Stimulated activated CD4-positive, alpha-beta T cell treated with anti-CD3 and anti-CD28 coated beads, Interleukin-12 subunit alpha, Interleukin-12 subunit beta, amount 100 ng/mL, for 4 hours (primary cell): ENCODE results near the gene F9.
"Not testable (repeated sequence)": the region's sequence is repeated elsewhere in the genome, so short reads cannot be mapped to it uniquely, and the experiment has no call there.

Experiments
- DNase-seq: peaks from one replicate; pipeline ENCODE4 v3.0.0-alpha.2; 2020

F9 gene

DNA sequence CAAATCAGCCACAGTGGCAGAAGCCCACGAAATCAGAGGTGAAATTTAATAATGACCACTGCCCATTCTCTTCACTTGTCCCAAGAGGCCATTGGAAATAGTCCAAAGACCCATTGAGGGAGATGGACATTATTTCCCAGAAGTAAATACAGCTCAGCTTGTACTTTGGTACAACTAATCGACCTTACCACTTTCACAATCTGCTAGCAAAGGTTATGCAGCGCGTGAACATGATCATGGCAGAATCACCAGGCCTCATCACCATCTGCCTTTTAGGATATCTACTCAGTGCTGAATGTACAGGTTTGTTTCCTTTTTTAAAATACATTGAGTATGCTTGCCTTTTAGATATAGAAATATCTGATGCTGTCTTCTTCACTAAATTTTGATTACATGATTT is at the start of gene F9:
Gene F9, plus strand, starts transcription at position 190 of the 400 bp plus-strand sequence. Its CDS starts 26 bp downstream, at position 216.
- DNase-seq: no peak

DNA sequence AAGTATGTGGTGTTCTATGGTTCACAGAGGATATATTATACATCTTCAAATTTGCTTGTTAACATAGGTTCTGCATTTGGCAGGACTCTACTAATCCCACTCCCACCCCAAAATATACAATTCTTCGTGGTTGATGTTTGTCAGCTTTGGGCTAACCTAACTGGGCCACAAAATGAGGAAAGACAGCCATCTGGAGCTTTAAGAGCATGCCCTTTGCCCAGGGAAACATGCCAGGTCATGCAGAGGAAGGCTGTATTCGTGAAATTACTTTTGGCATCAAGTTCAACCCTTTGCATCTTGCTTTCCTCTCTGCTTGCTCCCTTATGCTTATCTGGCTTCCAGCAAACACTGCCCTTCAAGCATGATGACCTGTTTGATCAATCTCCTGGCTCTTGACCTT is 46.8 kb upstream of the F9 start:
- DNase-seq: no peak

DNA sequence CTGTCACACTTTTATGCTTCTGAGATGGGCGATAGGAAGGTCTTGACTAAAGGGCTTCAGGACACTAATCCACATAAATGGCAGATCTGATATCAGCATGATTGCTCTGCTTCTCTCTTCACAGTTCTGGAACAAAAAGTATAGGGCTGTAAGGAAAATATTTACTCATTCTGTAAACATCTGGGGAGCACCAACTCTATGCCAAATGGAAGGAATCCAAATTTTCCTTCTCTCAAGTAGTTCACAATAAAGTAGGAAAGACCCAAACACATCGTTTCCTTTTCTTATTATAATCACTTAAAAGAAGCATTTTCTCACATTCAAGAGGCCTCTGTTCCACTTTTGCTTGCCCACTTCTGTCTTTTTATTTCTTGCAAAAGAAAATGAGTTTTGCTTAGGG is 45.9 kb upstream of the F9 start:
- DNase-seq: no peak

DNA sequence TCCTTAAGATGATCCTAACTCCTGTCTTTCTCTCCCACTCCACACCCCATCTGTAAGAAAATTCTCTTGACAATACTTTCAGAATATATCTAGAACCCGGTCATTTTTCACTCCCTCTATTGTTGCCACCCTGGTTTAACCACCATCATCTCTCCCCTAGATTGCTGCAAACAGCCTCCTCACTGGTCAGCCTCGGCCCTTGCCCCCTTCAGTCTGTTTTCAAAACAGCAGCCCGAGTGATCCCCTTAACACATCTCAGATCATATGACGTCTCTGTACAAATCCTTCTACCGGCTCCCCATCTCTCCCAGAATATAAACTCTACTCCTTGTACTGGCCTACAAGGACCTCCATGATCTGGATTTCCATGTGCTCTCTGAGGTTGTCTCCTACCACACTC is 35.2 kb upstream of the F9 start:
- no peak for DNase-seq

DNA sequence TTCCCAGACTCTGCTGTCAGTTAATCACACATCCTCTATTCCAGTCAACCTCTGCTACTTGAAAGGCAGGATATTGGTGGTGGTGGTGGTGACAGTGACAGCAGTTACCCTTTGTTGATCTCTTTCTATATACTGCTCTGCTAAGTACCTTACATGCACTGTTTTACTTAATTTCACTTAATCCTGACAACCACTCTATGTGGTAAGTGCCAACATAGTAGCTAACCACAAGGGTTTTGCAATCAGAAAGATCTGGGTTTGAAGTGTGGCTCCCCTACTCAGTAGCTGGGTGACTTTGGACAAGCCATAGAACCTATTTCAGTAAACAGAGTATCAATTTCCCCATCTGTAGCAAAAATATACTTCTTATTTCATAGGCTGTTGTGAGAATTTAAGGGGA is 24.2 kb upstream of the F9 start:
- DNase-seq: no peak

DNA sequence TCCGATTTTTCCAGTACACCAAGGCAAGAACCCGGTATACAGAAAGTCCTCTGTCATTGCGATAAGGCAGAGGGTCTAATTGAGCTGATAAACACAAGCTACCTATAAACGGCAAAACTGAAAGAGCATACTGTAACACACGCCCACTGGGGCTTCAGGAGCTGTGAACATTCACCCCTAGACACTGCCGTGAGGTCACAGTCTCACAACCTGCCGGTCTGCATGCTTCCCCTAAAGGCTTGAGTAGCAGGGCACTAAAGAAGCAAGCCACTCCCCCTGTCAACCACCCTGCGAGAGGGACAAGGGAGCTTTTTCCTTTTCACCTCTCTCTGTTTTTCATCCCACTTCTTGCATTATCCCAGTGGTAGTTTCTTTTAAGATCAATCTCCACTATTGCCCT is 22.4 kb upstream of the F9 start:
- DNase-seq: no peak

DNA sequence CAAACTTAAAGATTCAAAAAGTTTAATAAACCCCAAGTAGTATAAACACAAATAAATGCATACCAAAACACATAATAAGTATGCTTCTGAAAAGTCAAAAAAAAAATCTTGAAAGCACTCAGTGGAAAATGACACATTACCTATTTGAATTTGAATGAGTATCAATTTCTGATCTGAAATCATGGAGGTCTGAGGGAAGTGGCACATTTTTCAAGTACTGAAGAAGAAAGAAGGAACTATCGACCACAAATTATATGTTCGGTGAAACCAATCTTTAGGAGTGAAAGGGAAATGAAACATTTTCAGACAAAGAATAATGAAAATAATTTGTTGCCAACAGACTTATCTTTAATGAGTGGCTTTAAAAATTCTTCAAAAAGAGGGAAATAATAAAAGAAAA is 12.1 kb upstream of the F9 start:
- DNase-seq: no peak

DNA sequence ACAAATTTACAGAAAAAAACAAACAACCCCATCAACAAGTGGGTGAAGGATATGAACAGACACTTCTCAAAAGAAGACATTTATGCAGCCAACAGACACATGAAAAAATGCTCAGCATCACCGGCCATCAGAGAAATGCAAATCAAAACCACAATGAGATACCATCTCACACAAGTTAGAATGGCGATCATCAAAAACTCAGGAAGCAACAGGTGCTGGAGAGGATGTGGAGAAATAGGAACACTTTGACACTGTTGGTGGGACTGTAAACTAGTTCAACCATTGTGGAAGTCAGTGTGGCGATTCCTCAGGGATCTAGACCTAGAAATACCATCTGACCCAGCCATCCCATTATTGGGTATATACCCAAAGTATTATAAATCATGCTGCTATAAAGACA is 1.7 kb upstream of the F9 start:
- DNase-seq: not testable (repeated sequence)

DNA sequence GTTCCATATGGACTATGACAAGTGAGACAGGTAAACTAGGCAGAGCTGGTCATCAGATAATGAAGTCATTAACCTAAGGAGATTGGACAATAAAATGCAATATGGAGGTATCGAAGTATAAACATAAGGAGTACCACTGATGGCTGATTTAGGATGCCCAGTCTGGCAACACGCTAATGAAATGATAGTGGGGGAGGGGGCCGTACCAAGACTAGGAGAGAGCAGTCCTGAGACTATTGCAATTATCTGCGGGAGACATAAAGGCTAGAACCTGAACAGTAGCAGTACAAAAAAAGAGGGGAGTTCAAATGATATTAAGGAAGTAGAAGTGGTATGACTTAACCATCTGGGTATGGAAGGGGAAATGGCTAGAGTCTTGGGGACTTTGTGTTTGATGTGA is 2.3 kb downstream of the F9 start:
- DNase-seq: no peak

DNA sequence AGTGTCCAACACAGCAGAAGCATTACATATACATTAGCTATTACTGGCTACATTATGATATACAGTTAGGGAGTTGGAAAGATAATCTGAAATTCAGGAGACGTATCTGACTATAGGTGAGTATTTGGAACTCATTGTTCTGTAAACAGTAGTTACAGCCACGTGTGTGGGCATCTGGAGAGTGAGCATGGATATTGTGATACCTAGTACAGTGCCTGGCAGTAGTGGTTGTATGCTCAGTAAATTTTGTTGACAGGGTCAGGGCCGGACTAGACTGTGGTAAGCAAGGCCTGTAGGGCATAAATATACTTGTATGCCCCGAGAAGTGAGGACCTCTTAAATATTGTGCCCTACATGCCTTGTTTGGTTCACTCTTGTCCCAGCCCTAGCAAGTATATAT is 2.9 kb downstream of the F9 start:
- no peak for DNase-seq

DNA sequence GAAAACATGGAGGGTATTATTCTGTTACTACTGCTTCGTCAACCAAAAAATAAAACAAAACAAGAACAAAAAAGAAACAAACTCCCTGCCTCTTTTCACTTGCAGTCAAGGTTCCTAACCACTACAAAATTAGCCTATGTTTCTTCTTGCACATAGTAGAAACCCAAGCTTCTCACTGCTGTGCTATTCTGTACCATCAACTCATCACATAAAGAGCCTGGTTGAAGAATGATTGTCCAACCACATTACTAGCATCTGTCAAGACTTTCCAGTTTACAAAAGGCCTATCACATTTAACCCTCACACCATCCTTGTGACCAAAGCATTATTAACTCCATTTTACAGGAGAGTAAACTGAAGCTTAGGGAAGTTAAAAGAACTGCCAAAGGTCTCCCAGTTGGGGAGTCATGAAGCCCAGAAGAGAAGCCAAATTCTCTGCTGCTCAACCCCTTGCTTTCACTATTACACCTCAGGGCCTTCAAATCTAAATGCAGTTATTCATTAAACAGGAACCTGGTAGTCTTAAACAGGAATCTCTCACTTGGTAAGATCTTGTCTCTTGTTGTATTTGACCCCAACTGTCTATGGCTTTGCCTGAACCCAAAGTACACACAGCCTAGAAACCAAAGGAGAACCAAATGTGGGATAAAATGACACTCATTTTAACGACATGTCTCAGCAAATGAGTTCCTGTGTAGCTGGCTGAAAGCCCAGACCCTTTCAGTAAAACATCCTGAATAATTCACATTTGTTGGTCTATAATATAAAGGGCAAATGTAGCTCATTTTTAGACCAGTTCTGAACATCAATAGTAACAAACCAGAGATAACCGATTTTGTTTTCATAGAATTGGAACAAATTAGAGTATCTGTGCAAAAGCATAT is 8.6 kb downstream of the F9 start:
- no peak for DNase-seq

DNA sequence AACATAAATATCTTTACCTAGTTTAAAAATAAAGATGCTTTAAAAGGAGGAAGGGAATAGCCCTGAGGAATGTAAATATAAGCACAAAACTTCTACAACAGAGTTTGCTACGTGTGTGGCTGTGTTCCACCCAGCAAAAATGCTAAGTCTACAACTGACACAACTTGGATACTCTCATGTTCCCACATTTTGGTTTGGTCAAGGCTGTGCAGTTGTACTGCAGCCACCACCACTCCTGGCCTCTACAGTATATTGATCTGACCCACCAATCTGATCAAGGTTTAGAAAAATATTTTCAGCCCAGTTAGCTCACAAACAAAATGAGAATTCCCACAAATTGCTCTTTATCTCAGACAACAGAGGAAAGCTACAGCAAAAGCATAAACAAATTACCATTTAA is 12.1 kb downstream of the F9 start:
- DNase-seq: no peak

DNA sequence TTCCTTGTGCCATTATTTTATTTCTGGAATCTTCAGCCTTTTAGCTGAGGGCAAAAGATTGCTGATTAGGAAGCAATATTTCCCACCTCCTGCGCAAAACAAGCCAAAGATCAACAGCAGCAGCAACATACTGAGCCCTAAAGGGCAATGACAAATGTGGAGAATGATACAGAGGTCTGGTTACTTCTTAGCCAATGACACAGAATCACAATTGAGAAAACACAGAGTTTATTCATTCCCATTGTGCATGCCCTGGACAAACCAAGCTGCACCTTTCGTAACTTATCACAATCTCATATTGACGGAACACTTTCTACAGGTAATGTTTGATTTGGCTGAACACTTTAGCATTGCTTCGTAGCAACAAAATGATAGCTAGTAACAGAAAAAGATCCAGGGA is 13.4 kb downstream of the F9 start:
- no peak for DNase-seq

DNA sequence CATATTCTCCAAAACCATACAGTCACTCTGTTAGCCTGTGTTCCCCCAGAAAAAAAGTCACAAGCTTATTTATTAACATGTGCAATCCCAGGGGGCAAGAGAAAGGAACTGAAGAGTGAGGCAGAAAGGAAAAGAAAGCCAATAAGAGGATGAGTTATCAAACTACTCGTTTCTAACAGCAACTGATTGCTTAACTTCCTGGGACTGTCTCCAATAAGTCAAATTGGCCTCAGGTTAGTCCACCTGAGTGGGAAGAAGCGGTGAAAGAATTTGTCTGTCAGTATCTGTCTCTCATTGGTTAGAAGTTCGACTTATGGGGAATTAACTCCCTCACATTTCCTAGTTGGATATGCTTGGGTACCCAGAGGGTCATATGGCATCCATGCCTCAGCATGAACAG is 14.1 kb downstream of the F9 start:
- no peak for DNase-seq

DNA sequence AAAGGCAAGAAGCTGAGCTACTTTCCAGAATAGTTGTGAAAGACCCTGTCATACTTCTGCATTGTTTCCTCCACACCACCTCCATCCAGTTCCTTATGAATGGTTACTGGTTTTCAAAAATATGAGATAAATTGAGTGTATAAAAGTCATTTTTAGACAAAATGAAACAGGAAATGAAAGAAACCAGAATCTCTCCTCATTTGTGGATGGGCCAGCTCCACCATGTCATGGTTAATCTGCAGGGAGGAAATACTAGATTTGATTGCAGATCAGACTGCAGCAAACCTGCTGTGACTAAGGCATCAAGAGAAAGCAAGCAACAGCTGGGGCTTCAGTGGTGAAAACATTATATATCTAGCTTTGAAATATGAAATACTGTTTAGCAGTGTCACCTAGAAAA is 23.8 kb downstream of the F9 start:
- no peak for DNase-seq

DNA sequence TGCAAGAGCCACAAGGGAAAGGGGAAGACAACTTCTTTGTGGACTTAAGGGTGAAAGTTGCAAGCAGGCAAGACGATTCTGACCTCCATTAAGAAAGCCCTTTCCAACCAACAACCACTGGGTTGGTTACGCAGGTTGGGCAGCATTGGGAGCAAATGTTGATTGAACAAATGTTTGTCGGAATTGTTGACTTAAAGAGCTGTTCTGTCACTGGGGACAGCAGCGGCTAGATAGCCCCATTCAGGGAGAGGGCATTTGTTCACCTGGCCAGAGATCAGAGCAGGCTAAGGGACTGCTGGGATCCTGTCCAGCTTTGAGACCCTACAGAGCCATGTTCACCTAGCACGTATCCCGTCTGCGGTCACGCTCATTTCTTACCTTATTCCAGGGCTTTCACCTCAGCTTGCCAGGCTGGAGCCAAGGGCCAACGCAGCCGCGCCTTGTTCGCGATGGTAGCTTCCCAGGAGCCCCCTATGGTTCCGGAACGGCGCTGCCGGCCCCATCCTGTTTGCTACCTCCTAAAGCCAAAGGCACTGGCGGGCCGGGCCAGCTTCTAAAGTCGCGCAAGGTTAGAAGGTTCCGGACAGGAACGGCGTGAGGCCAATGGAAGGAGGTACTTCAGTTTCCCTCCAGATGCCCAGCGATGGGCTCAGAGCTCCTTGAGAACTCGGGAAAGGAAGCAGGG is 24.6 kb downstream of the F9 start:
- DNase-seq: no peak

DNA sequence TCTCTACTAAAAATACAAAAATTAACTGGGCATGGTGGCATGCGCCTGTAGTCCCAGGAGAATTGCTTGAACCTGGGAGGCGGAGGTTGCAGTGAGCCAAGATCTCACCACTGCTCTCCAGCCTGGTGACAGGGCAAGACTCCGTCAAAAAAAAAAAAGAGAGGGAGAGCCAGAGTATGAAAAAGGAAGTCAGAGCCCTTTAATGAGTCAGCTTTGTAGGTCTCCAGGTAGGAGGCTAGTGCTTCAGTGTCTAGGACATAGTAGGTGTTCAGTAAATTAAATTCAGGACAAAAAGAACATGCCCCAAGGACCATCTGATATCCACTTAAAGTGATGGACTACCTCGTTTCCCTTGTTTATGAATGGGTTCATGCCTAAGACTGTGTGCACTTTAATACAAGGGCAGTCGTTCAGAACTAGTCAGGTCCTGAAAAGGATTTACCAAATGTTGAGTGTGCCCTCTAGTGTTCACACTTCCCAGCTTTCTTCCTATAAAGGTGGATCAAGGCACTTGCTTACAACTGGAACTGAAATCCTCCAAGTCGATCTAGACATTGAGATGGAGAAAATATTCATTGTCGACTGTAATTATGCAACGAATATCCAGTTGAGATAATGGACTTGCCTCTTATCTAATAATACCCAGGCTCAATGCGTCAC is 29.0 kb downstream of the F9 start:
- DNase-seq: no peak

DNA sequence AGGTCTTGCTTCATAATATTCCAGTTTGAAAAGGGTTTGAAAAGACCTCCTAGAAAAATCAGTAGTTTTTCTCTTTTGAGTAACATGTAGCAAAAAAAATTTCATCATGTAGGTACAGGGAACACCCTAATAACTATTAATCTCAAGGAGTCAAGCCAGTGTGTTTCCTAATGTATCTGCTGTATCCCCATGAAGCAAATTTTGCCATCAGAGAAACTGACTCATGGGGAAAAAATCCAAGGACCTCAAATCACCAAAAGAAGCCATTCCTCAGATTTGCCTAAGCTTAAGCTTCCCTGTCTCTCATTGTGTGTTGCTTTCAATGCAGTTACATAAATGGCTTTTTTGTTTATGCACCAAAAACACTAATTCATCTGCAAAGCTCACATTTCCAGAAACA is 29.7 kb downstream of the F9 start:
- DNase-seq: no peak

DNA sequence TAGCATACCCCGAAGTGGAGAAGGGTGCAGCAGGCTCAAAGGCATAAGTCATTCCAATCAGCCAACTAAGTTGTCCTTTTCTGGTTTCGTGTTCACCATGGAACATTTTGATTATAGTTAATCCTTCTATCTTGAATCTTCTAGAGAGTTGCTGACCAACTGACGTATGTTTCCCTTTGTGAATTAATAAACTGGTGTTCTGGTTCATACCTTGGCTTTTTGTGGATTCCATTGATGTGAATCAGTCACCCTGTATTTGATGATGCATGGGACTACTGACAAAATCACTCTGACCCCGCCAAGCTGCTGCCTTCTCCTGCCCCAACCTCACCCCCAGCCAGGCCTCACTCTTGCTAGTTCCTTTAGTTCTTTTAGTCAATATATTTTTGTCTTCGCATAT is 32.7 kb downstream of the F9 start:
- no peak for DNase-seq

DNA sequence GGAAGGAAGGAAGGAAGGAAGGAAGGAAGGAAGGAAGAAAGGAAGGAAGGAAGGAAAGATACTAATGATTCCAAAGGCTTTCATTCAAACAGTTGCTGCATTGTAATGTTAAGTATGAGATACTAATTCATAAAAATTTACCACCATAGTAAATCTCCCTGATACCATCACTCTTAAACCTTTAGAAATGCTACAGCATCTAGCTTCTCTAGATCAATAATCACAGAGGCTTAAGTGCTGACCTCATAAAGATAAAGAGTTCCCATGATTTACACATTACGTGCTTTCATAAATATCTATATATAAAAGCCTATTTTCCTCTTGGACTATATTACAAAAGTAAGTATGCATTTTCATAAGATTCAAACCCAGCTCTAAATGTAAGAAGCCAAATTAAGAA is 36.4 kb downstream of the F9 start:
- DNase-seq: no peak

DNA sequence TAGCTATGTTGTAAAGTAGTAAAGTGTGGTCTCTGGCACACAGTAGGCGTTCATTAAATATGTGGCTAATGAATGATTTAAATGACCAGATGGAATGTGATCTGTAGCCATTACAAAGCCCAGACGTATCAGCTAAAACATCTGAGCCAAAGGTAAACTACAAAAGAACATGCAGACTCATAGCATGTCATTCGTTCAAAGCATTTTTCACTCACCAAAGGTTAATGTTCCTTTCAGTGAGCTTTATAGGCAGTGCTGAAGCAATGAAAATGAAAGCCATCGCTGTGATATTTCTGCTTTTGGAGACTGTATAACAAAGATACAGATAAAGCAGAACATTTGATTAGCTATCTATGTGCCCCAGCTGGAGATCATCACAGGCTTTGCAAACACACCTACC is 50.5 kb downstream of the F9 start:
- no peak for DNase-seq

DNA sequence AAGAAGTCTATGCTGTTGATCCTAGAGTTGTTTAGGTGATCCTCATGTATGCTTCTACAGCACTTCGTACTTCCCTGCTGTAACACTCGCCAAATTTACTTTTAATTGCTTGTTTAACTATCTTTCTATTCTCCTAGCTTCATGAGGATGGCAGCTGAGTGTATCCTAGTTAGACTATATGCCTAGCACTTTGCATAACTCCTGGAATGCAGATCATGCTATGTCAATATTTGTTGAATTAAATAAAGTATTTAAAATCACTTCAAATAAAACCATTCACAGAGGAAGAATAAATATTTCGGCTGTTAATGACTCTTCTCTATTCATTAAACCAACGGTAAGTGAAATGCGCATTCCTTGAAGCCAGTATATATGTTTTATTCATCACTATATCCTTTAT is 55.1 kb downstream of the F9 start:
- no peak for DNase-seq

DNA sequence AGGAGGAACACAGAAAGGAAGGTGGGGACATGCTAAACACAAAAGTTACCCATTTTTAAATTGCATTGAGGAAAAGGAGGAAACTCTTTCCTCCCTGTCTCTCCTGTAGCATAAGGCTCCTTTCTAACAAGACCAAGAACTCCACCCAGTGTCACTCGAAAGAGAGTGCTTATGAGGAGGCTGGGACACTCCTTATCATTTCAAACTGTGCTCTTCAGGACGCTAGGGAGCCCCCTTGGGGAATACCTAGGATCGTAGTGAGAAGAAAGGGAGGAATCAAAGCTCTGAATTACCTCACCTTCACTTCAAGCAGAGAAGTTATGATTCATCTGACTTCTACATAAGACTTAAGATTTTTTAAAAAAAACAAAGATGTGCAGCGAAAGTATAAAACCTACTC is 65.5 kb downstream of the F9 start:
- DNase-seq: no peak

DNA sequence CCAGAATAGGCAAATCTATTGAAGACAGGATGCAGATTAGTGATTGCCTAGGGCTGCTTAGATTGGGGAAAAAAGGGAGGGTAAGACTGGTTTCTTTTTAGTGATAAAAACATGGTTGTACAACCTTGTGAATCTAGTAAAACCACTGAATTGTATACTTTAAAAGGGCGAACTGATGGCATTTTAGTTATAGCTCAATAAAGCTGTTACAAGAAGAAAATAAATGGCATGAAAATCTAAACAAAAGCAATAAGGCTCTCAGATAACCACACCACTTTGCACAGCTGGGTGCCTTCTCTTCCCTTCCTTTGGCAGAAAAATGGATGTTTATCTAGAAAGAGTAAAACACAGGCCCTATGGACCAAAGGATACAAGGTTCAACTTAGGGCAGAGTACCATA is 69.6 kb downstream of the F9 start:
- DNase-seq: no peak
